ENCODE data around the gene SKIDA1.

DNA sequence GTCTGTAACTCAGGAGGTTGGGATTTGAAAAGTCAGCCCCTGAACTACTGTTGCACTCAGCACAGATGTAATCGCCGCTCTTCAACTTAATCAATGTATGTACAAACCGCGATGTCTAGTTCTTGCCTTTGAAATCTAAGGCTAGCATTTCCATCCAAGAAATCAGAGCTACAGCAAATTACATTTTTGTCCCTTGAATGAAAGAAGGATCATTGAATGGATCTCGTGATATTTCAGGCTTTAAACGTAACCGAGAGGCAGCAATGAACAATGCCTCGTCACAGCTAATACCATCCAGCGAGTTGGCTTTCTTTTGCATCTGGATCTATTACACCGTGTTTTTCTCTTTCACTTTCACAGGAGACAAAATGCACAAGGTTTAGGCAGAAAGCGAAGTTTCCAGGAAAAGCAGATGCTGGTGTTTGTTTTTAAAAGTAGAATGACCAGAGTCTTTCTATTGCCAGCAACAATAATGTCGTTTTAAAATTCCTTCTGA lies 5.5 kb downstream of the SKIDA1 start:
- TF ChIP-seq, protein P1, sequence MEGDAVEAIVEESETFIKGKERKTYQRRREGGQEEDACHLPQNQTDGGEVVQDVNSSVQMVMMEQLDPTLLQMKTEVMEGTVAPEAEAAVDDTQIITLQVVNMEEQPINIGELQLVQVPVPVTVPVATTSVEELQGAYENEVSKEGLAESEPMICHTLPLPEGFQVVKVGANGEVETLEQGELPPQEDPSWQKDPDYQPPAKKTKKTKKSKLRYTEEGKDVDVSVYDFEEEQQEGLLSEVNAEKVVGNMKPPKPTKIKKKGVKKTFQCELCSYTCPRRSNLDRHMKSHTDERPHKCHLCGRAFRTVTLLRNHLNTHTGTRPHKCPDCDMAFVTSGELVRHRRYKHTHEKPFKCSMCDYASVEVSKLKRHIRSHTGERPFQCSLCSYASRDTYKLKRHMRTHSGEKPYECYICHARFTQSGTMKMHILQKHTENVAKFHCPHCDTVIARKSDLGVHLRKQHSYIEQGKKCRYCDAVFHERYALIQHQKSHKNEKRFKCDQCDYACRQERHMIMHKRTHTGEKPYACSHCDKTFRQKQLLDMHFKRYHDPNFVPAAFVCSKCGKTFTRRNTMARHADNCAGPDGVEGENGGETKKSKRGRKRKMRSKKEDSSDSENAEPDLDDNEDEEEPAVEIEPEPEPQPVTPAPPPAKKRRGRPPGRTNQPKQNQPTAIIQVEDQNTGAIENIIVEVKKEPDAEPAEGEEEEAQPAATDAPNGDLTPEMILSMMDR (IDR thresholded peaks at IDR 0.05): no peak
- TF ChIP-seq POLR2A (IDR thresholded peaks at IDR 0.05): no peak
- TF ChIP-seq POLR2AphosphoS5 (IDR thresholded peaks at IDR 0.05): peak in 1 of 2 donors; percentile 34
- no peak for TF ChIP-seq EP300 (IDR thresholded peaks at IDR 0.05)
